Measurements from ENCODE around the gene JUP. TPM values are rescaled to one million over a fixed set of nuclear protein-coding genes. Genes with fewer than 3 reads are reported as not detected.

Gene JUP
- total and polyA plus RNA-seq, 9 donors, result 18.6 to 65.2 (median 36.1) TPM

DNA sequence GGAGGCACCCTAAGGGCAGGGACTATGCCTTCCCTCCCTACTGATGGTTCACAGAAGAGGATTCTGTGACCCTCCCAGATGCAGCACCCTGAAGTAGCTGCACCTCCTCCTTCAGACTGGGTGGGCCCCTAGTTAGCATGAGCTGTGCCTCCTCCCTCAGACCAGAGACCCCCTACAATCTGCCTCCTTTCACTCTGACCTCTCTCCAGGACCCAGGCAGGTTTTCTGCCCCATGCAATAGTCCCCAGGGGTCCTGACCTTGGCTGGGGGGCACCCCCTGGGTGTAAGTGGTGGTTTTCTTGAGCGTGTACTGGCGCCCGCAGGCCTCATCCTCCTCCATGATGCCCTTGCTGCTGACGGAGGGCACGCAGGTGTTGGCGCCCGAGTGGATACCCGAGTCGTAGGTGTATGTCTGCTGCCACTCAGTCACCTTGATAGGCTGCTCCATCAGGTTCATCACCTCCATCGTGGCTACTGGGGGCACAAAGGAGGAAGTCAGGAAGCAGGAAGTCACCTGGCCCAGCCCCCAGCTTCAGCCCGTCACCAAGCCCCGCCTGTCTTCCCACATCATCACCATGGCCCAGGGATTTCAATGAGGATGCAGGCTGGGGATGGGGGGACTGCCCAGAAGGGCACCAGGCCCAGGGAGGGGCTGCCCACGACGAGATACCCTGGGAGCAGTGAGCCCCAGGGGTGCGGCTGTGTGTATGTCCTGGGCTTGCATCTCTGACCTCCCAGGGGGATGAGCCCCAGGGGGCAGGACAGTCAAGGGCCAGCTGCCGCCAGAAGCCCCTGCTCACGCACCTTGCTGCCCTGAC lies 14.9 kb downstream of the JUP start:
- H3K4me3 ChIP-seq (ENCODE audit: low read length), result no peak overlapping the region
- DNase-seq, result no peak
- 86% methylated on average over 12 of the region's 17 CpGs for WGBS (ENCODE audit: insufficient coverage)
- peaks cover 38% of the 10 kb centered on the region for H3K4me1 ChIP-seq (ENCODE audit: control insufficient read depth, insufficient read depth, low read length)
- no peak overlapping the region for H3K27ac ChIP-seq (ENCODE audit: low read length)
- no peaks in the 10 kb centered on the region for H3K9me3 ChIP-seq (replicated peaks; ENCODE audit: control insufficient read depth, low read depth, low read length)
- H3K36me3 ChIP-seq (ENCODE audit: control insufficient read depth, insufficient read depth, low read length), result peaks cover 53% of the 10 kb centered on the region
- H3K27me3 ChIP-seq (ENCODE audit: control insufficient read depth, insufficient read depth, low read length), result no peaks in the 10 kb centered on the region

GRCh38 chr17:41769985-41770384 lies 16.5 kb downstream of the JUP start:
- 72% methylated on average over 2 of the region's 3 CpGs for WGBS (ENCODE audit: insufficient coverage)
- Histone ChIP-seq H3K36me3 (ENCODE audit: control insufficient read depth, insufficient read depth, low read length) (peaks cover 60% of the 10 kb centered on the region), H3K27ac (ENCODE audit: low read length) (no peak overlapping the region)

DNA sequence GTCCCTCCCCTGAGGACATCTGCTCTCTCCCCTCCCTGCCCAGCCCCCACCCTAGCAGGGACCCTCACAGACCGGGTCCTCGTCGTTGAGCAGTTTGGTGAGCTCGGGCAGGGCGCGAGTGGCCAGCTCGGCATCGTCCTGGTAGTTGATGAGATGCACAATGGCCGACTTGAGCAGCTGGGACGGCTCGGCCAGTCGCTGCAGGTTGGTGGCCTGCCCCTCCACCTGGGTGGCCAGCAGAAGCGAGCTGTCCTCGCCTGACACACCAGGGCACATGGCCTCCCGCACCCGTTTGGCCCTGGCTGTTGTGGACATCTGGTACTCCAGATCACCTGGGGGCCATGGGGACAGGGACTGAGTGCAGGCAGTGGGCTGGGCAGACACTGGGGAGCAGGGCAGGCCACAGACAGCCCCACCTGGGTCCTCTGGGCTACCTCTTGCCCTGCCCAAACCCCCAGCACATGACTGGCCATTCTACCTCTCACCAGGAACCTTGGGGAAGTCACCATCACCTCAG lies 17.1 kb downstream of the JUP start:
- Histone ChIP-seq H3K9me3 (replicated peaks; ENCODE audit: control insufficient read depth, low read depth, low read length) (no peaks in the 10 kb centered on the region), H3K4me1 (ENCODE audit: control insufficient read depth, insufficient read depth, low read length) (peaks cover 20% of the 10 kb centered on the region), H3K36me3 (ENCODE audit: control insufficient read depth, insufficient read depth, low read length) (peaks cover 66% of the 10 kb centered on the region), H3K27me3 (ENCODE audit: control insufficient read depth, insufficient read depth, low read length) (no peaks in the 10 kb centered on the region), H3K27ac (ENCODE audit: low read length) (no peak overlapping the region), H3K4me3 (ENCODE audit: low read length) (no peak overlapping the region)
- WGBS (ENCODE audit: insufficient coverage), result 75% methylated on average over 16 of the region's 16 CpGs
- no peak for DNase-seq

More at GRCh38 chr17:41769985-41770384, 16.5 kb downstream of the JUP start:
- Histone ChIP-seq H3K9me3 (replicated peaks; ENCODE audit: control insufficient read depth, low read depth, low read length) (no peaks in the 10 kb centered on the region), H3K4me1 (ENCODE audit: control insufficient read depth, insufficient read depth, low read length) (peaks cover 21% of the 10 kb centered on the region), H3K4me3 (ENCODE audit: low read length) (no peak overlapping the region), H3K27me3 (ENCODE audit: control insufficient read depth, insufficient read depth, low read length) (no peaks in the 10 kb centered on the region)
- DNase-seq, result no peak

GRCh38 chr17:41768682-41769288 lies 17.7 kb downstream of the JUP start:
- Histone ChIP-seq H3K36me3 (ENCODE audit: control insufficient read depth, insufficient read depth, low read length) (peaks cover 70% of the 10 kb centered on the region), H3K27me3 (ENCODE audit: control insufficient read depth, insufficient read depth, low read length) (no peaks in the 10 kb centered on the region), H3K9me3 (replicated peaks; ENCODE audit: control insufficient read depth, low read depth, low read length) (no peaks in the 10 kb centered on the region), H3K4me3 (ENCODE audit: low read length) (no peak overlapping the region), H3K27ac (ENCODE audit: low read length) (no peak overlapping the region), H3K4me1 (ENCODE audit: control insufficient read depth, insufficient read depth, low read length) (peaks cover 14% of the 10 kb centered on the region)
- no peak for DNase-seq
- 91% methylated on average over 22 of the region's 23 CpGs for WGBS (ENCODE audit: insufficient coverage)

- Histone ChIP-seq H3K4me1 (ENCODE audit: control insufficient read depth, insufficient read depth, low read length) (peaks cover 2% of the 10 kb centered on the region), H3K9me3 (replicated peaks; ENCODE audit: control insufficient read depth, low read depth, low read length) (no peaks in the 10 kb centered on the region), H3K27ac (ENCODE audit: low read length) (no peak overlapping the region), H3K4me3 (ENCODE audit: low read length) (no peak overlapping the region), H3K27me3 (ENCODE audit: control insufficient read depth, insufficient read depth, low read length) (no peaks in the 10 kb centered on the region), H3K36me3 (ENCODE audit: control insufficient read depth, insufficient read depth, low read length) (peaks cover 79% of the 10 kb centered on the region)
- no peak for DNase-seq
- WGBS (ENCODE audit: insufficient coverage), result 94% methylated on average over 9 of the region's 18 CpGs
Observed at GRCh38 chr17:41767324-41768042, 19.0 kb downstream of the JUP start.

DNA sequence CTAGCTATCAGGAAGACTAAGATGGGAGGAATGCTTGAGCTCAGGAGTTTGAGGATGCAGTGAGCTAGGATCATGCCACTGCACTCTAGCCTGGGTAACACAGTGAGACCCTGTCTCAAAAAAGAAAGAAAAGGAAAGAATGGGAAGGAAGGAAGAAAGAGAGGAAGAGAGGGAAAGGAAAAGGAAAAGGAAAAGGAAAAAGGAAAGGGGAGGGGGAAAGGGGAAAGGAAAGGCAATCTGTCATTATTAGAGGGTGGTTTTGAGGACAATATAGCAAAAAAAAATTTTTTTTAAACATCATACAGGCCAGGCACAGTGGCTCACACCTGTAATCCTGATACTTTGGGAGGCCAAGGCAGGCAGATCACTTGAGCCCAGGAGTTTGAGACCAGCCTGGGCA lies 20.4 kb downstream of the JUP start:
- Histone ChIP-seq H3K9me3 (replicated peaks; ENCODE audit: control insufficient read depth, low read depth, low read length) (no peaks in the 10 kb centered on the region), H3K27ac (ENCODE audit: low read length) (no peak overlapping the region), H3K27me3 (ENCODE audit: control insufficient read depth, insufficient read depth, low read length) (no peaks in the 10 kb centered on the region), H3K4me1 (ENCODE audit: control insufficient read depth, insufficient read depth, low read length) (no peaks in the 10 kb centered on the region), H3K4me3 (ENCODE audit: low read length) (no peak overlapping the region), H3K36me3 (ENCODE audit: control insufficient read depth, insufficient read depth, low read length) (peaks cover 67% of the 10 kb centered on the region)
- no peak for DNase-seq

GRCh38 chr17:41763327-41763726 lies 23.2 kb downstream of the JUP start:
- Histone ChIP-seq H3K27me3 (ENCODE audit: control insufficient read depth, insufficient read depth, low read length) (no peaks in the 10 kb centered on the region), H3K27ac (ENCODE audit: low read length) (no peak overlapping the region), H3K36me3 (ENCODE audit: control insufficient read depth, insufficient read depth, low read length) (peaks cover 63% of the 10 kb centered on the region), H3K4me3 (ENCODE audit: low read length) (no peak overlapping the region), H3K4me1 (ENCODE audit: control insufficient read depth, insufficient read depth, low read length) (no peaks in the 10 kb centered on the region), H3K9me3 (replicated peaks; ENCODE audit: control insufficient read depth, low read depth, low read length) (no peaks in the 10 kb centered on the region)
- WGBS (ENCODE audit: insufficient coverage), result 91% methylated on average over 6 of the region's 8 CpGs
- DNase-seq, result no peak

- no peak for DNase-seq
- no peaks in the 10 kb centered on the region for H3K9me3 ChIP-seq (replicated peaks; ENCODE audit: control insufficient read depth, low read depth, low read length)
- H3K4me1 ChIP-seq (ENCODE audit: control insufficient read depth, insufficient read depth, low read length), result no peaks in the 10 kb centered on the region
- no peaks in the 10 kb centered on the region for H3K27me3 ChIP-seq (ENCODE audit: control insufficient read depth, insufficient read depth, low read length)
- H3K27ac ChIP-seq (ENCODE audit: low read length), result no peak overlapping the region
- 96% methylated on average over 16 of the region's 16 CpGs for WGBS (ENCODE audit: insufficient coverage)
- H3K4me3 ChIP-seq (ENCODE audit: low read length), result no peak overlapping the region
- H3K36me3 ChIP-seq (ENCODE audit: control insufficient read depth, insufficient read depth, low read length), result peaks cover 64% of the 10 kb centered on the region
Observed at GRCh38 chr17:41762841-41763240, 23.7 kb downstream of the JUP start.

GRCh38 chr17:41762391-41762790 lies 24.1 kb downstream of the JUP start:
- peaks cover 64% of the 10 kb centered on the region for H3K36me3 ChIP-seq (ENCODE audit: control insufficient read depth, insufficient read depth, low read length)
- H3K4me1 ChIP-seq (ENCODE audit: control insufficient read depth, insufficient read depth, low read length), result no peaks in the 10 kb centered on the region
- H3K4me3 ChIP-seq (ENCODE audit: low read length), result no peak overlapping the region
- WGBS (ENCODE audit: insufficient coverage), result 92% methylated on average over 2 of the region's 6 CpGs
- H3K27ac ChIP-seq (ENCODE audit: low read length), result no peak overlapping the region
- H3K27me3 ChIP-seq (ENCODE audit: control insufficient read depth, insufficient read depth, low read length), result no peaks in the 10 kb centered on the region
- no peaks in the 10 kb centered on the region for H3K9me3 ChIP-seq (replicated peaks; ENCODE audit: control insufficient read depth, low read depth, low read length)
- no peak for DNase-seq

- no peaks in the 10 kb centered on the region for H3K9me3 ChIP-seq (replicated peaks; ENCODE audit: control insufficient read depth, low read depth, low read length)
Observed at GRCh38 chr17:41760878-41761277, 25.6 kb downstream of the JUP start.

More at GRCh38 chr17:41760878-41761277, 25.6 kb downstream of the JUP start:
- Histone ChIP-seq H3K27ac (ENCODE audit: low read length) (no peak overlapping the region), H3K27me3 (ENCODE audit: control insufficient read depth, insufficient read depth, low read length) (no peaks in the 10 kb centered on the region), H3K4me3 (ENCODE audit: low read length) (no peak overlapping the region), H3K4me1 (ENCODE audit: control insufficient read depth, insufficient read depth, low read length) (no peaks in the 10 kb centered on the region), H3K36me3 (ENCODE audit: control insufficient read depth, insufficient read depth, low read length) (peaks cover 62% of the 10 kb centered on the region)
- 74% methylated on average over 4 of the region's 6 CpGs for WGBS (ENCODE audit: insufficient coverage)
- DNase-seq, result no peak
